PC-9 (cell line): Measurements from ENCODE around the gene FRMD4B.

ENCODE experiments used
- EZH2 ChIP-seq: fragments of 200-600 bp; sonication (generic); IDR thresholded peaks from 2 replicates; pipeline ENCODE4 v1.8.0; 2017; ENCODE audit warnings: antibody characterized with exemption, low read depth
- TF ChIP-seq, protein P1 (sequence below): fragments of 200-600 bp; sonication (generic); conservative IDR thresholded peaks from 2 replicates; pipeline ENCODE4 v1.6.1; 2017; ENCODE audit warnings: mixed run types, antibody characterized with exemption, mild to moderate bottlenecking, moderate library complexity

DNA sequence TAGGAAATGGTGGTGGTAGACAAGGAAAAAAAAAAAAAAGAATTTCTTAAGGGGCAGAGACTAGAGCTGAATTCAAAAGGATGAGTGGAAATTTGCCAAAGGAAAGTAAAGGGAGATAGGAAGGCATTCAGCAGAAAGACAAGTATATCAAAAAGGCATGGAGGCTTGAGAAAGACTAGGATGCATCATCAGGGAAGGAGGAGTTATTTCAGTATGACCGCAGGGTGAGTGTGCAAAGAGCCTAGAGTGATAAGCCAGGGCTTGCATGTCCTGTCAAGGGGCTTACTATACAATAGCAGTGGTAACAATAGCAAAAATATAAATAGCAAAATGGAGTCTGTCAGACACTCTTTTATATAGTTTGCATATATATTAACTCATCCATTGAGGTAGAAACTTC, 112.0 kb downstream of the FRMD4B start:
- TF ChIP-seq, protein P1, sequence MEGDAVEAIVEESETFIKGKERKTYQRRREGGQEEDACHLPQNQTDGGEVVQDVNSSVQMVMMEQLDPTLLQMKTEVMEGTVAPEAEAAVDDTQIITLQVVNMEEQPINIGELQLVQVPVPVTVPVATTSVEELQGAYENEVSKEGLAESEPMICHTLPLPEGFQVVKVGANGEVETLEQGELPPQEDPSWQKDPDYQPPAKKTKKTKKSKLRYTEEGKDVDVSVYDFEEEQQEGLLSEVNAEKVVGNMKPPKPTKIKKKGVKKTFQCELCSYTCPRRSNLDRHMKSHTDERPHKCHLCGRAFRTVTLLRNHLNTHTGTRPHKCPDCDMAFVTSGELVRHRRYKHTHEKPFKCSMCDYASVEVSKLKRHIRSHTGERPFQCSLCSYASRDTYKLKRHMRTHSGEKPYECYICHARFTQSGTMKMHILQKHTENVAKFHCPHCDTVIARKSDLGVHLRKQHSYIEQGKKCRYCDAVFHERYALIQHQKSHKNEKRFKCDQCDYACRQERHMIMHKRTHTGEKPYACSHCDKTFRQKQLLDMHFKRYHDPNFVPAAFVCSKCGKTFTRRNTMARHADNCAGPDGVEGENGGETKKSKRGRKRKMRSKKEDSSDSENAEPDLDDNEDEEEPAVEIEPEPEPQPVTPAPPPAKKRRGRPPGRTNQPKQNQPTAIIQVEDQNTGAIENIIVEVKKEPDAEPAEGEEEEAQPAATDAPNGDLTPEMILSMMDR = no peak
- no peak for TF ChIP-seq EZH2
